OCI-LY7 (cell line): ENCODE measurements around the gene TOM1L2. TPM values are rescaled to one million over a fixed set of nuclear protein-coding genes. Genes with fewer than 3 reads are reported as not detected.

Experiments
- BruUV-seq: library from RNA; stranded (reverse); fragments of 400-500 nt; replicated peaks from 2 replicates; lab custom pipeline; 2021; lab: Mats Ljungman, UMichigan
- CTCF ChIA-PET: fragments of 300-600 bp; sonication (Branson Sonifier 250); formaldehyde crosslinking; loops from one replicate; lab custom pipeline; 2022; ENCODE audit warnings: antibody characterized with exemption; ENCODE audit not compliant: unreplicated experiment; lab: Charles Lee
- POLR2A ChIA-PET: fragments of 300-600 bp; sonication (Branson Sonifier 250); formaldehyde crosslinking; loops from one replicate; lab custom pipeline; 2022; ENCODE audit warnings: antibody characterized with exemption; lab: Charles Lee
- DNase-seq: peaks from one replicate; pipeline ENCODE4 v3.0.0-alpha.2; 2015; ENCODE audit warnings: low spot score
- H2AFZ ChIP-seq: fragments of 200-600 bp; sonication (generic), shearing (Covaris generic); 2 replicates; pipeline ENCODE4 v1.6.1; 2014; ENCODE audit warnings: mild to moderate bottlenecking, antibody characterized with exemption, low read length, moderate library complexity
- H3K27ac ChIP-seq: fragments of 200-600 bp; sonication (generic); 2 replicates; pipeline ENCODE4 v1.5.1; 2014; ENCODE audit warnings: mixed run types, low read depth, mild to moderate bottlenecking, moderate library complexity, low read length, inconsistent platforms; ENCODE audit not compliant: poor library complexity, severe bottlenecking
- H3K36me3 ChIP-seq: fragments of 200-600 bp; sonication (generic); 2 replicates; pipeline ENCODE4 v1.6.1; 2014; ENCODE audit warnings: mild to moderate bottlenecking, antibody characterized with exemption, low read length, moderate library complexity, mixed read lengths; ENCODE audit not compliant: insufficient read depth
- H3K4me1 ChIP-seq: fragments of 200-600 bp; sonication (generic); 2 replicates; pipeline ENCODE4 v1.5.1; 2014; ENCODE audit warnings: mild to moderate bottlenecking, low read length; ENCODE audit not compliant: insufficient read depth, poor library complexity, severe bottlenecking
- H3K4me2 ChIP-seq: fragments of 200-600 bp; sonication (generic); 2 replicates; pipeline ENCODE4 v1.6.1; 2014; ENCODE audit warnings: mild to moderate bottlenecking, low read length
- H3K4me3 ChIP-seq: fragments of 200-600 bp; sonication (generic); 2 replicates; pipeline ENCODE4 v1.5.1; 2014; ENCODE audit warnings: mild to moderate bottlenecking, low read depth, low read length; ENCODE audit not compliant: poor library complexity, severe bottlenecking
- H3K79me2 ChIP-seq: fragments of 200-600 bp; sonication (generic); 2 replicates; pipeline ENCODE4 v1.6.1; 2016; ENCODE audit warnings: low read depth, mild to moderate bottlenecking, low read length, moderate library complexity, mixed read lengths; ENCODE audit not compliant: insufficient read depth
- H3K9me2 ChIP-seq: fragments of 200-600 bp; sonication (generic); 2 replicates; pipeline ENCODE4 v1.6.1; 2016; ENCODE audit warnings: mild to moderate bottlenecking, low read length, mixed read lengths; ENCODE audit not compliant: insufficient read depth
- H3K9me3 ChIP-seq: fragments of 200-600 bp; sonication (generic); 2 replicates; pipeline ENCODE4 v1.6.1; 2014; ENCODE audit warnings: mild to moderate bottlenecking, mixed run types, low read length, mixed read lengths
- H4K20me1 ChIP-seq: fragments of 200-600 bp; sonication (generic); 2 replicates; pipeline ENCODE4 v1.6.1; 2014; ENCODE audit warnings: mild to moderate bottlenecking, antibody characterized with exemption, low read length, moderate library complexity, mixed read lengths; ENCODE audit not compliant: insufficient read depth
- CTCF ChIP-seq: fragments of 200-600 bp; sonication (generic); conservative IDR thresholded peaks from 2 replicates; pipeline ENCODE4 v1.5.1; 2014; ENCODE audit warnings: mild to moderate bottlenecking, antibody characterized with exemption, low read length, moderate library complexity, mixed read lengths
- EZH2phosphoT487 ChIP-seq: fragments of 200-600 bp; sonication (generic); IDR thresholded peaks from 2 replicates; pipeline ENCODE4 v1.6.1; 2018; ENCODE audit warnings: low read depth, borderline replicate concordance, mild to moderate bottlenecking, mixed run types, antibody characterized with exemption, low read length, moderate library complexity, mixed read lengths
- intact Hi-C: fragments of 100-400 bp; cut with micrococcal nuclease; formaldehyde crosslinking; loops from one replicate; pipeline ENCODE4 v1.10.0; 2022; ENCODE audit not compliant: unreplicated experiment
- total RNA-seq, 2 experiments: library from RNA; depleted of rRNA in 1 of 2; stranded (reverse); fragments of >200 nt in 1 of 2; shearing (Covaris generic) in 1 of 2; gene quantifications; 2 replicates each; pipeline ENCODE4 v1.2.3, GENCODE V29; 2014 to 2022

The TOM1L2 gene
- total RNA-seq, 2 experiments from 2014 or later, result 4.9 to 14.3 TPM

- Histone ChIP-seq H3K4me1 (no peaks in the 10 kb centered on the region), H2AFZ (no peak overlapping the region), H3K36me3 (no peaks in the 10 kb centered on the region), H3K9me2 (no peaks in the 10 kb centered on the region), H3K4me2 (no peak overlapping the region), H3K4me3 (no peak overlapping the region), H4K20me1 (no peaks in the 10 kb centered on the region), H3K27ac (no peak overlapping the region), H3K79me2 (no peaks in the 10 kb centered on the region), H3K9me3 (no peaks in the 10 kb centered on the region)
- TF ChIP-seq EZH2phosphoT487 (no peak), CTCF (no peak)
- ChIA-PET CTCF (no interaction called here), POLR2A (interaction anchor here (0.6 to 1.8 kb wide), 2 partner anchors 13 to 432 kb away, joined by 3 to 5 read pairs; partner anchors contain the start of genes DRC3 and TOM1L2)
- no peak for DNase-seq
- no TSS peak for BruUV-seq
- intact Hi-C loops, result no loop called here
These were observed 13.0 kb upstream of the TOM1L2 start for GRCh38 chr17:17985153-17985552.

- Histone ChIP-seq H3K79me2 (no peaks in the 10 kb centered on the region), H4K20me1 (no peaks in the 10 kb centered on the region), H3K4me3 (no peak overlapping the region), H3K36me3 (no peaks in the 10 kb centered on the region), H3K4me2 (no peak overlapping the region), H3K27ac (no peak overlapping the region), H3K9me2 (no peaks in the 10 kb centered on the region), H3K9me3 (no peaks in the 10 kb centered on the region), H3K4me1 (no peaks in the 10 kb centered on the region), H2AFZ (no peak overlapping the region)
- TF ChIP-seq CTCF (no peak), EZH2phosphoT487 (no peak)
- no TSS peak for BruUV-seq
- intact Hi-C loops, result no loop called here
- CTCF ChIA-PET, result no interaction called here
- no peak for DNase-seq
- POLR2A ChIA-PET, result interaction anchor here (1.8 kb wide), 1 partner anchor 11 kb away, joined by 5 read pairs; the partner anchor contains the start of genes DRC3 and TOM1L2
These were observed 11.6 kb upstream of the TOM1L2 start for GRCh38 chr17:17983776-17984175.

- TF ChIP-seq CTCF (no peak), EZH2phosphoT487 (no peak)
- Histone ChIP-seq H3K4me2 (no peak overlapping the region), H3K9me3 (no peaks in the 10 kb centered on the region), H3K9me2 (no peaks in the 10 kb centered on the region), H2AFZ (no peak overlapping the region), H4K20me1 (no peaks in the 10 kb centered on the region), H3K79me2 (no peaks in the 10 kb centered on the region), H3K36me3 (no peaks in the 10 kb centered on the region), H3K4me1 (no peaks in the 10 kb centered on the region), H3K27ac (no peak overlapping the region), H3K4me3 (no peak overlapping the region)
- intact Hi-C loops, result no loop called here
- DNase-seq, result no peak
- no TSS peak for BruUV-seq
- ChIA-PET CTCF (no interaction called here), POLR2A (no interaction called here)
These were observed 11.2 kb upstream of the TOM1L2 start for GRCh38 chr17:17983376-17983775.
